ENCODE results near the gene FAM219A.
A peak's percentile ranks its signal among the peaks of the same experiment; 100 is the strongest.
"Not testable (repeated sequence)": the region's sequence is repeated elsewhere in the genome, so short reads cannot be mapped to it uniquely, and the experiment has no call there.

Gene FAM219A

DNA sequence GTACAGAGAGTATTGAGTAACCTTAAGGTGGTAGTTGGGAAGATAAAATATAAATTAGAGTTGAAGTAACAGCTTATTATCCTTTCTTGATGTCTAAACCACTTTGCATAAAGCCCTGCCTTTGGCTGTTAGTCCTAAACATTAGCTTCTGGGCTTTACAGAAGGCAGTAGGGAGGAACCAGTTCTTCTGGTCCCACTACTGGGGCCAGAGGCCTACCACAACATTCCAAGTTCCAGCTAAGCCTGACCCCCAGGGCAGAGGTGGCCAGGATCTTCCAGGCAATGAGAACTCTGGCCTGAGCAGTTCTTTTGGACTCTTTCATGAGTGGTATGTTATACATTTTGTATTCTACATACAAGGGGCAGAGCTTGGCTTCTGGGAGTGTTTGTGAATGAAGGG, 26.3 kb upstream of the FAM219A start:
- no peak for DNase-seq (ENCODE audit: low spot score)

DNA sequence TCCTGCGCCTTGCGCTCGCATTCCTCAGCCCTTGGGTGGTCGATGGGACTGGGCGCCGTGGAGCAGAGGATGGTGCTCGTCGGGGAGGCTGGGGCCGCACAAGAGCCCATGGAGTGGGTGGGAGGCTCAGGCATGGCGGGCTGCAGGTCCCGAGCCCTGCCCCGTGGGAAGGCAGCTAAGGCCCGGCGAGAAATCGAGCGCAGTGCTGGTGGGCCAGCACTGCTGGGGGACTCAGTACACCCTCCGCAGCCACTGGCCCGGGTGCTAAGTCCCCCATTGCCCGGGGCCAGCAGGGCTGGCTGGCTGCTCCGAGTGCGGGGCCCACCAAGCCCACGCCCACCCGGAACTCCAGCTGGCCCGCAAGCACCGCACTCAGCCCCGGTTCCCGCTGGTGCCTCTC, 24.4 kb upstream of the FAM219A start:
- not testable (repeated sequence) for DNase-seq (ENCODE audit: low spot score)

DNA sequence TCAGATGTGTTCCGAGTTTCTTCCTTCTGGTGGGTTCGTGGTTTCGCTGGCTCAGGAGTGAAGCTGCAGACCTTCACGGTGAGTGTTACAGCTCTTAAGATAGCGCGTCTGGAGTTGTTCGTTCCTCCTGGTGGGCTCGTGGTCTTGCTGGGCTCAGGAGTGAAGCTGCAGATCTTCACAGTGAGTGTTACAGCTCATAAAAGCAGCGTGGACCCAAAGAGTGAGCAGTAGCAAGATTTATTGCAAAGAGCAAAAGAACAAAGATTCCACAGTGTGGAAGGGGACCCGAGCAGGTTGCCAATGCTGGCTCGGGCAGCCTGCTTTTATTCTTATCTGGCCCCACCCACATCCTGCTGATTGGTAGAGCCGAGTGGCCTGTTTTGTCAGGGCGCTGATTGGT, 23.2 kb upstream of the FAM219A start:
- not testable (repeated sequence) for DNase-seq (ENCODE audit: low spot score)

DNA sequence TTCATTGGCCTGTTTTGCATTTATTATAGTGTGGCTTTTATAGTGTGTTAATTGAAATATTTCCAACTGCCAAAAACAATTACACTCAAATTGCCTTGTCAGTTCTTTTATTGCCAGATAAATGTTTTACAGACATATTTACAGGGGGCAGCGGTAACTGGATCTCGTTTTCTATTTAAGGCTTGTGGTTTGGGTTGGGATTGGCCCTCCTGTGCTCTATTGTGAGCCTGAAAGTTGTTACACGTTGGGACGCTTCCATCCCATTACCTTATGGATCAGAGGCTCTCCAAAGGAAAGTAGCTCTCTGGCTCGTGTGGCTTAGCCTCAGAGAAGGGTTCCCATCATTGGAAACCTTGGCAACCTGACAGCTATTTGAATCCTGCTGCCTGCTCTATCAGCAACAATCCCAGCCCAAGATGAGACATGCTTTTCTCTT, 21.1 kb upstream of the FAM219A start:
- DNase-seq (ENCODE audit: low spot score) = no peak

DNA sequence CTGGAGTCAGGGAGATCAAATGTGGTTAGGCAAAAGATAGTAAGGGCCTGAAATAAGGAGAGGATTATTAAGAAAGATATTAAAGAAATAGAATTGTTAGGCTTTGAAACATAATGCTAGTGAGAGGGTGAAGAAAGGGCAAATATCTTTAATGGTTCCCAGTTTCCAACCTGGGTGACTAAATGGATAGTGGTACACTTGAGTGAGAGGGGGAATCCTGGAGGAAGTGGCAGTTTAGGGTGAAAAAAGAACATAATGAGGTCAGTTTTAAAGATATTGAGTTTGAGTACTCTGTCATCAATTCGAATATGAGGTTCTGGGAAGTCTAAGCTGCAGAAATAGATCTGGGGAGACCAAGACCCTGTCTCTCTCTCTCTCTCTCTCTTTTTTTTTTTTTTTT, 19.2 kb upstream of the FAM219A start:
- no peak for DNase-seq (ENCODE audit: low spot score)

- DNase-seq (ENCODE audit: low spot score) = no peak
Observed at GRCh38 chr9:34475097-34475496, 16.7 kb upstream of the FAM219A start.

DNA sequence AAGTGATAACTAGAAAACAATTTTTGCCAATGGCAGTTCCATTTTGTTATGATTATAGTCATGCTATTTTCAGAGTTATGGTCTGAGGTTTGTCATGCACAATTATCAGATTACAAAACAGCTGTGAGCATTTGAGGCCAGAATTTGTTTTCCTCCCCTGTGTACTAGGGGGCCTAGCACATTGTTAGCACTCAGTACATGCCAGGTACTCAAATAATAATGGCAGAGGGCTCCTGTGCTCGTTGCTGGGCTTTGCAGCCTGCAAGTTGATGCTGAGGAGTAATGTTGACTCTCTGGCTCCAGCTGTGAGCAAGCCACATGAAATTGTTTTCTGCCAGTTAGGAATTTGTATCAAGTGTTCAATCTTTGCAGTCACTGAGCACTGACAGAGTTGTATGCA, 7.1 kb upstream of the FAM219A start:
- DNase-seq (ENCODE audit: low spot score) = no peak

DNA sequence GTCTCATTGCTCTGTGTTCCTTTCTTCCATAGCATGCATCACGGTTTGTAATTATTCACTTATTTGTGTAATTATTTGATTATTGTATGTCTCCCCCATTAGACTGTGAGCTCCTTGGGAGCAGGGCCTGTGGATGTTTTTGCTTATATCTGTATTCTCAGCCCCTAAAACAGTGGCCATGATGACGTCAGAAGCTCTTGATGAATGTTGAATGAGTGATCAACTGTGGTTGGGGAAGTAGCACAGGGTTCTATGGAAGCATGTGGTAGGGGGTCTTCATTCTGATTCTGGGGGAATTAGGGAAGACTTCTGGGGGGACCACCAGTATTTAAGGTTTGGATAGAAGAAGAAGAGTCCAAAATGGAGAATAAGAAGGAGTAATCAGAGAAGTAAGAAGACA, 6.2 kb upstream of the FAM219A start:
- DNase-seq (ENCODE audit: low spot score) = no peak

- DNase-seq (ENCODE audit: low spot score) = no peak
Observed at GRCh38 chr9:34463901-34464232, 5.5 kb upstream of the FAM219A start.

DNA sequence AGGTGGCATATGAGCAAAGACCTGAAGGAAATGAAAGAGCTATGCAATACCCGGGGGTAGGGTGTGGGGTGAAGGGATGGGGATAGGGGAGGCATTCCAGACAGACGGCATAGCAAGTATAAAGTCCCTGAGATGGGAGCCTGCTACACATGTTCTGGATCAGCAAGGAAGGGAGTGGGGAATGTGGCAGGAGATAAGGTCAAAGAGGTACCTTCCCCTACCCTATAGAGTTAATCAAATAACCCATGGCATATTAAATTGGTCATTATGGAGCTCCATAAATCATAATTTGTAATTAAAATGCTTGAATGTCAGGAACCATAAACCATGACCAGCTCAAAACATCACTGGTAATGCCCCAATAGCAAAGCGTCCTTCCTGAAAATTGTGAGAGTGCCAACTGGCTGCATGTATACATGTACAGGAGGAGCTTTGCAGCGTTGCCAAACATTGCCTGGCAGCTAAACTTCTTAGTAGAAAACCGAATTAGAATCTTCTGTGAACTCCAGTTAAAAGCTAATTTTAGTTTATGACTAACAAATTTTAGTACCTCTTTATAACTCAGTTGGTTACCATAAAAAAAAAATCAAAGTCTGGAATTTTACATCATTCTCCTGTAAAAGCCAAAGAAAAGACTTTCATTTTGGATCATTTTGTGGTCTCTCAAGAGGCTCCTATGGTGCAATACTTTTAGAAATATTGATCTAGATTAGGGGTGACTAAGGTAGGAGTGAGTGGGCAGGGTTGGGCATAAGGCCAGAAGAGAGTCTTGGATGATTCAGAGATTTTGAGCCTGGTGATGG, 4.9 kb upstream of the FAM219A start:
- DNase-seq (ENCODE audit: low spot score) = peak; percentile 75

DNA sequence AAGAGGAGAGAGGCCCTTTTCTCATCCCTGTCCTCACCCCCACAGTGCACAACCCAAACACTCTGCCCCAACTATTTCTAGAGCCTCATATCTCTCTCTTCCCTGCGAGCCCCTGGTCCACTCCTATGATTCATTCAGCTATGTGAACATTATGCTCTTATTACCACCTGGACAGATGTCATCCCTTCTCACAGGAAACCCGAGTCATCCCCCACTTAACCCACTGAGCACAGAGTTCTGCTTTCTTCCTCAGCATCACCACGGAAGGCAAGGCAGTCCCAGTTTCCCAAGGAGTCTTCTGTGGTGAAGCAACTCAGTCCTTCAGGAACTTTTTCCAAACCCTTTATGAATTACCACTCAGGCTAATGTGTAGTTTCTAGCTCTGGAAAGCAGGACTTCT, 1.6 kb upstream of the FAM219A start:
- DNase-seq (ENCODE audit: low spot score) = no peak

- DNase-seq (ENCODE audit: low spot score) = no peak
Observed at GRCh38 chr9:34459356-34459755, 986 bp upstream of the FAM219A start.

- DNase-seq (ENCODE audit: low spot score) = no peak
Observed at GRCh38 chr9:34458959-34459340, 580 bp upstream of the FAM219A start.

DNA sequence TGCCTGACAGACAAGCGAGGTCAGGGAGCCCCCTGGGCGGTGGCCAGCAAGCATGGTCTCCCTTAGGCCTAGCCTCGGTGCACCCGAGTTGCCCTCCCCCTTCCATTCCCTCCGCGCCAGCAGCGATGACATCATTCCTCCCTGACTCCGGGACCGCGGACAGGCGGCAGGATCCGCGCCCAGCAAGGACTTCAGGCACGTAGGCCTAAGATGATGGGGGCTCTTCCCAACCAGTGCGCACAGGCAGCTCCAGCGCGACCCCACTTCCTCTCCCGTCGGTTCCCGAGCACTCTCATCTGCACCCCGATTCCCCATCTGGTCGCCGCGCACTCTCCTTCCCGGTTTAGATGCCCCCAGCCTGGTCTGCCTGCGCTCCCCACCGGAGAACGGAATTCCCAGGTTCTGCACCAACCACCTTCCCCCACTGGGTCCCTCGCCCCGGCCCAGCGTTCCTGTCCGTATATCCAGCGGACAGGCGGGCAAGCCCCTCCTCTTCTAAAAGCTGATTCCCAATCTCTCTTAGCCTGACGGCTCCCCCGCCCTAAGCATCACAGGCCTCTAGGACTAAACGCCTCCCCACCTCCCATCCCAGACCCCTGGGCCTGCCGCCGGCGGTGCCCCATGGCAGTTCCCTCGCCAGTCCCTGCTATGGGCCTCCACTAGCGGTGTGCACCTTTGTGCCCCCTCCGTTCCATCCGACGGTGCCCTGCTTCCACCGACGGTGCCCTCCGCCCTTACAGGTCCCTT, 931 bp downstream of the FAM219A start:
- peak; percentile 76 for DNase-seq (ENCODE audit: low spot score)

GRCh38 chr9:34456746-34457145, 1.6 kb downstream of the FAM219A start:
- no peak for DNase-seq (ENCODE audit: low spot score)

DNA sequence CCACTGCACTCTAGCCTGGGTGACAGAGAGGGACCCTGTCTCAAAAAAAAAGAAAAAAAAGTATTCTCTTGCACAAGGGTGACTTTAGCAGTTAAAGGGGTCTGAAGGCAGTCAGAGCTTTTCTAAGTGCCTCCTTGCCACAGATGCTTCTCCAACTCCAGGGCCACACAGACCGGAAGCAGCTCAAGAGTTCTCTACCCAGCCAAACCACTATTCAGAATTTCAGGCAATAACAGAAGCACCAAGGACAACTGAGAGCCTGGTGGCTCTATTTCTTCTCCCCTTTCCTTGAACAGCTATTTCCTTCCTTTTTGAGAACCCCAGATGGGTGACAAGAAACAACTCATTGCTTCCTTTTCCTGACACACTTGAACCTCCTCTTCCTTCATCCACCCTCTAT, 2.2 kb downstream of the FAM219A start:
- no peak for DNase-seq (ENCODE audit: low spot score)

- peak; percentile 53 for DNase-seq (ENCODE audit: low spot score)
Observed at GRCh38 chr9:34454571-34455065, 3.8 kb downstream of the FAM219A start.

DNA sequence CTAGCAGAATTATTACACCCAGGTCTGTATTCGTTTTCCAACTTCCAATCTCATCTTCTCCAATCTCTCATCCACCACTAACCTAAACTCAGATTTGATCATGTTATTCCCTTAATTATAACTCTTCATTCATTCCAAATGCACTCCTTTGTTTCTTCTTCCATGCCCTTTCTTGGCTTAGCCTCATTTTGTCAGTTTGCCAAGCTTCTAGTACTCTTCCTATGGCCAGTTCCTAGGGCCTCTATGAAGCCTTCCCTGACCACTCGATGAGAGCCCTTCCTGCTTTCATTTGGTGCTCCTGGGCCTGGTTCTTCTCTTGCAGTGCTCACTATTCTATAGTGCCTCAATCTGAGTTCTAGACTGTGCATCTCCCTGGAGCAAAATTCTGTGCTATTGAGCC, 5.8 kb downstream of the FAM219A start:
- DNase-seq (ENCODE audit: low spot score) = no peak

DNA sequence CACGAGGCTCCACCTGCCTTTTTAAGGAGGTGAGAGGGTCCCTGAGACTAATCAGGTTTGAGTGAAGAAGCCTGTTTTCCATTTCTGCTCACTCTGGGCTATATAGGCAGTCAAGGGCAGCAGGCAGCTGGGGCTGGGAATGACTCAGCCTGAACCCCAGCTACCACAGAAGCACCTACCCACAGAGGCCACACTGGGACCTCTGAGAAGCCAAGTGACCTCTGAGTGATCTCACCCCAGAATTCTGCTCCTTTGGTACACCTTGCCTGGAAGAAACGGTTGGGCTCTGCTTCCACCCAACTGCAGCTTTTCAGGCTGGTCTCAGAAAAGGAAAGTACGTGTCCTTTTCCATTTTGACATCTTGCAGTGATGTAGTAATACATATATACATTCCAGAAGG, 6.8 kb downstream of the FAM219A start:
- no peak for DNase-seq (ENCODE audit: low spot score)

DNA sequence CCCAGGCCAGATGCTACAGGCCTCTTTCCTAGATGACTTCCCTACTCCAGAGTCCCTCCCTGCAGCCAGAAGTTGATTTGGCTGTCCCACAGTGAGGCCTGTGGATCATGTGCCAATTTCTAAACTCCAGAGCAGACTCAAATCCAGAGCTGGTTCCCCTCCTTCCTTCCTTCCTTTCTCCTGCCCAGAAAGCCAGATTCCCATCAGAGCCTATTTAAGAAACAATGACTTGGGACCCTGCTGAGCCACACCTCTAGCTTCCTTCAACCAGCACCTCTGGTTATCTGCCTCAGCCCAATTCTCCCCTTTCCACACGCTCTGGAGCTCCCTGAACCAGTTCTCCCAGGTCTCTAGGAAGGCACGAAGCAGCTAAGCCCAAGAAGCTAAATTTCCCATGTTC, 7.2 kb downstream of the FAM219A start:
- no peak for DNase-seq (ENCODE audit: low spot score)

- no peak for DNase-seq (ENCODE audit: low spot score)
Observed at GRCh38 chr9:34450644-34451043, 7.7 kb downstream of the FAM219A start.

DNA sequence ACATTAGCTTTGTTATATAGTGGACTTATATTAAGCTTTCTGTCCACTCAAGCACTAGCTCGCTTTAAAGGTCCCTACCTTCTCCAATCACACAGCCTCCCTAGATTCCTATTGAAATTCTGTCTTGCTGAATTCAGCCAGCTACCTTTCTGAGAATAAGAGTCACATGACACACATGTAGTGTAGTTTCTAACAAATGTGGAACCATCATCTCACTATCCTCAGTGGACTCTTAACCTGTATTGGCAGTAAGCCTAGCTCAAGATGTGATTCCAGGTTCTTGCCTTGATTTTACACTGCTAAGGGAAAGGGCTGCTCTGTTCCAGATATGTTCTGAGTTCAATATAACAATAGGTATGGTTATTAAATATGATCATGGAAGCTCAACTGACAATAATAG, 11.4 kb downstream of the FAM219A start:
- DNase-seq (ENCODE audit: low spot score) = no peak

GRCh38 chr9:34446468-34446891, 11.9 kb downstream of the FAM219A start:
- peak; percentile 51 for DNase-seq (ENCODE audit: low spot score)

- no peak for DNase-seq (ENCODE audit: low spot score)
Observed at GRCh38 chr9:34443976-34444375, 14.4 kb downstream of the FAM219A start.
